Thoracic aorta (tissue), 2 donors: ENCODE measurements around the gene SLC12A4. TPM values are rescaled to one million over a fixed set of nuclear protein-coding genes. Genes with fewer than 3 reads are reported as not detected.
A peak's percentile ranks its signal among the peaks of the same experiment; 100 is the strongest.

Experiments
- ATAC-seq: fragments of 150-250 bp; one replicate; pipeline ENCODE4 v1.8.0; 2017; ENCODE audit warnings: low read depth; ENCODE audit not compliant: insufficient number of reproducible peaks, low FRiP score
- DNase-seq: peaks from one replicate; pipeline ENCODE4 v3.0.0-alpha.2; 2020; ENCODE audit warnings: low spot score
- H3K27ac ChIP-seq, 2 donors: fragments of 200-600 bp; sonication (generic); 1 replicate in 1 of 2; 2 replicates in 1 of 2; pipeline ENCODE4 v1.5.1; 2016; ENCODE audit warnings: mild to moderate bottlenecking in 2 of 2, moderate library complexity in 2 of 2
- H3K27me3 ChIP-seq: fragments of 200-600 bp; sonication (generic); replicated peaks from 2 replicates; pipeline ENCODE4 v1.6.0; 2016; ENCODE audit warnings: mild to moderate bottlenecking; ENCODE audit not compliant: insufficient read depth
- H3K36me3 ChIP-seq: fragments of 200-600 bp; sonication (generic); one replicate; pipeline ENCODE4 v1.5.1; 2016
- H3K4me1 ChIP-seq, 2 donors: fragments of 200-600 bp; sonication (generic); 1 replicate in 1 of 2; 2 replicates in 1 of 2; pipeline versions ENCODE4 v1.5.1 to v1.6.0; 2016; ENCODE audit warnings: low read depth in 2 of 2, mild to moderate bottlenecking in 1 of 2; ENCODE audit not compliant: control insufficient read depth in 1 of 2
- H3K4me3 ChIP-seq: fragments of 200-600 bp; sonication (generic); 2 replicates; pipeline ENCODE4 v1.5.1; 2016; ENCODE audit warnings: mild to moderate bottlenecking
- H3K9me3 ChIP-seq: fragments of 200-600 bp; sonication (generic); 2 replicates; pipeline ENCODE4 v1.5.1; 2016
- CTCF ChIP-seq: fragments of 200-600 bp; sonication (generic); IDR thresholded peaks from one replicate; pipeline ENCODE4 v1.5.1; 2019; ENCODE audit warnings: antibody characterized with exemption
- total RNA-seq, 2 donors: library from RNA; depleted of rRNA; stranded (reverse); fragments of >200 nt; gene quantifications; one replicate each; pipeline versions ENCODE4 v1.1.0 to v1.2.3, GENCODE V29; 2016

Gene SLC12A4
- total RNA-seq, 2 donors from 2014 or later, result 163 to 168 TPM

- DNase-seq (no peak), ATAC-seq (no peak)
- peaks cover 10 to 11% of the 10 kb centered on the region in 2 donors for H3K4me1 ChIP-seq
- TF ChIP-seq CTCF, result no peak
- H3K9me3 ChIP-seq, result no peaks in the 10 kb centered on the region
- no peak overlapping the region for H3K27ac ChIP-seq
- no peaks in the 10 kb centered on the region for H3K27me3 ChIP-seq
- H3K36me3 ChIP-seq, result peaks cover 7% of the 10 kb centered on the region
- no peak overlapping the region for H3K4me3 ChIP-seq
Observed at GRCh38 chr16:67901734-67902133, 66.7 kb downstream of the SLC12A4 start.

GRCh38 chr16:67897231-67897630 is 71.2 kb downstream of the SLC12A4 start:
- TF ChIP-seq CTCF, result no peak
- H3K27me3 ChIP-seq, result no peaks in the 10 kb centered on the region
- peak overlapping the region; percentile 46 for H3K4me3 ChIP-seq
- peaks cover 24 to 46% of the 10 kb centered on the region in 2 donors for H3K4me1 ChIP-seq
- DNase-seq, result peak; percentile 78
- peak; percentile 87 for ATAC-seq
- peak overlapping the region; percentile 73 to 87 for H3K27ac ChIP-seq
- no peaks in the 10 kb centered on the region for H3K9me3 ChIP-seq
- no peaks in the 10 kb centered on the region for H3K36me3 ChIP-seq

- Histone ChIP-seq H3K4me3 (peak overlapping the region; percentile 78), H3K27ac (peak overlapping the region; percentile 87 to 91), H3K9me3 (no peaks in the 10 kb centered on the region), H3K36me3 (no peaks in the 10 kb centered on the region), H3K4me1 (peaks cover 24 to 49% of the 10 kb centered on the region in 2 donors), H3K27me3 (no peaks in the 10 kb centered on the region)
- DNase-seq (no peak), ATAC-seq (no peak)
- TF ChIP-seq CTCF, result no peak
Observed at GRCh38 chr16:67893743-67894399, 74.6 kb downstream of the SLC12A4 start.

Other genes starting within 250 kb of the SLC12A4 start
- gene GFOD2, start 249.3 kb downstream of the SLC12A4 start, total RNA-seq, result 10 to 100 TPM; 13.3 to 19.2 TPM
- 10 to 100 TPM; 14.1 to 14.5 TPM for gene RANBP10, start 162.1 kb downstream of the SLC12A4 start, total RNA-seq
- 1 to 10 TPM; 4.1 to 8.5 TPM for gene TSNAXIP1, start 161.7 kb downstream of the SLC12A4 start, total RNA-seq
- gene THAP11, start 126.3 kb downstream of the SLC12A4 start, total RNA-seq, result 10 to 100 TPM; 67.5 to 74.7 TPM
- gene NUTF2, start 121.7 kb downstream of the SLC12A4 start, total RNA-seq, result 100 to 1,000 TPM in 1 of 2 donors, 10 to 100 TPM in 1; 79.0 to 172 TPM
- gene CENPT, start 120.9 kb downstream of the SLC12A4 start, total RNA-seq, result 10 to 100 TPM; 59.6 to 70.9 TPM
- gene EDC4, start 95.6 kb downstream of the SLC12A4 start, total RNA-seq, result 10 to 100 TPM; 57.4 to 61.0 TPM
- not detected for gene NRN1L, start 83.8 kb downstream of the SLC12A4 start, total RNA-seq
- 10 to 100 TPM; 24.1 to 36.0 TPM for gene PSKH1, start 75.4 kb downstream of the SLC12A4 start, total RNA-seq
- gene CTRL, start 36.8 kb downstream of the SLC12A4 start, total RNA-seq, result 1 to 10 TPM in 1 of 2 donors, under 1 TPM in 1; 0.54 to 2.5 TPM
- 10 to 100 TPM; 19.8 to 52.7 TPM for gene PSMB10, start 31.8 kb downstream of the SLC12A4 start, total RNA-seq
- gene LCAT, start 24.5 kb downstream of the SLC12A4 start, total RNA-seq, result 10 to 100 TPM; 28.1 to 46.6 TPM
- not detected for gene DPEP3, start 11.9 kb upstream of the SLC12A4 start, total RNA-seq
- gene DPEP2, start 30.8 kb upstream of the SLC12A4 start, total RNA-seq, result 1 to 10 TPM in 1 of 2 donors, under 1 TPM in 1; 0.81 to 6.1 TPM
- gene DPEP2NB, start 47.3 kb upstream of the SLC12A4 start, total RNA-seq, result not detected
- gene DDX28, start 54.6 kb upstream of the SLC12A4 start, total RNA-seq, result 1 to 10 TPM; 5.4 to 5.8 TPM
- gene DUS2, start 54.6 kb upstream of the SLC12A4 start, total RNA-seq, result 1 to 10 TPM; 5.3 to 8.4 TPM
- gene NFATC3, start 116.7 kb upstream of the SLC12A4 start, total RNA-seq, result 10 to 100 TPM; 51.1 to 56.7 TPM